Measurements from ENCODE around the gene RNU6-7.

RNU6-7 gene

DNA sequence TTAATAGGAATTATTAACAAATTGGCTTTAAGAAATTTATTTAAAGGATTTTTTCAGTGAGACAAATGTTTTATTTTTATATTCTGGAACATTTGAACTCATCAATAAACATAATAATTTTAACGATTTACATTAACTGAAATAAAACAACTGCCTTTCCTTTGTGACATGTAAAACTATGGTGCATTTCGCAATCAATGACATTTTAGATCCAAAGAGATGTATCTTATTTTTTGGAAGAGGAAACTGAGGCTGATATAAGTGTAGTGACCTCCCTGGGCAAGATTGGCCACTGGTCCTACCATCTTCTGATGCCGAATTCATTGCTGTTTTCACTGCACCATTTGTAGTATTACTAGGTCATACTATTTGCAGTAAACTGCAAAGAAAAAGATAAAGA, 3.7 kb downstream of the RNU6-7 start:
- no peak for DNase-seq (ENCODE audit: low read depth in 2 of 2)

DNA sequence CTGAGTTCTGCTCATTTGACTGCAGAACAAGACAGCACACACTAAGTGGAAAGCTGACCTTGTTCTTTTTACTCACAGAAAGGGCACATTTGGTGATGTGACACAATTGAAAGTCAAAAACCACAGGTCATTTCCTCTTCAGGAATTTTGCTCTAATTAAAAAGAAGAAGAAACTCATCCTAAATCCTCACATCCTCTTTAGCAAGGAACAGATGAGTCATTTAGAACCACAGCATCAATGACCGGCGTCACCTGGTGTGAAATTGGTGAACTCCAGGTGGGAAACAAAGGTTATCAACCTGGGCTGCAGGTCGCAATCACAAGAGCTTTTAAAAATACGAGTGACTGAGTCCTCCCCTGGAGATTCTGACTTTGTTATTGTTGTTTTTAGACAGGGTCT, 4.1 kb downstream of the RNU6-7 start:
- DNase-seq (ENCODE audit: low read depth in 2 of 2), result no peak

DNA sequence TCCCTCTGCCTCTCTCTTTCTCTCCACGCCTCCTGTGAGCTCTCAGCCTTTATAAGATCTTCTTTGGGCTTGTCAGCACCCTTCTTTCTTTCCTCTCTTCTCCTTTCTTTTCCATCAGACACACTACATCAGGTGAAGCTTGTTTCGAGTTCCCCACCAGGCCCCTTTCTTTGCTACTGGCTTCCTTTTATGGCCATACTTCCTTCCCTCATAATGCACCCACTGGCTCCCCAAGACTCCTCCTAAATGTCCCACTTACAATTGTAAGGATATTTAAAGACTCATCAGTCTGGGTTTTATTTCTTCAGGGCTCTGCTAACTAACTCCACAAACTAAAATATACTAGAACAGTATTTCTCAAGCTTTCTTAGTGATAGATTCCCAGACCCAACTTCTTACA, 4.7 kb downstream of the RNU6-7 start:
- no peak for DNase-seq (ENCODE audit: low read depth in 2 of 2)

DNA sequence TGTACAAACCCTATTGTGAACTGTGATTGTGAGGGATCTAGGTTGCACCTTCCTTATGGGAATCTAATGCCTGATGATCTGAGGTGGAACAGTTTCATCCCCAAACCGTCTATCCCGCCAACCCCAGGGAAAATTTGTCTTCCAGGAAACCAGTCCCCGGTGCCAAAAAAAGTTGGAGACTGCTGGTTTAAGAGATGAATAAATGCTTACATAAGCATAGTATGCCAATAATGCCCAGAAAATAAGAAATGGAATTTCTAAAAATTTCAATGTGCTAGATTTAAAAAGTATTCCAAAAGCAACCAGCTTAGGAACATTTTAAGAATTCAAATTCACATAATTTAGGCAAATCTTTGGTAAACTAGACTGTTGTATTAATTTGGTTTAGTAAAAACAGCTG, 6.6 kb downstream of the RNU6-7 start:
- no peak for DNase-seq (ENCODE audit: low read depth in 2 of 2)

- no peak for DNase-seq (ENCODE audit: low read depth in 2 of 2)
Observed at GRCh38 chr14:32209471-32209870, 7.6 kb downstream of the RNU6-7 start.

GRCh38 chr14:32211068-32211404, 9.2 kb downstream of the RNU6-7 start:
- no peak for DNase-seq (ENCODE audit: low read depth in 2 of 2)

- DNase-seq (ENCODE audit: low read depth in 2 of 2), result no peak
Observed at GRCh38 chr14:32212833-32213232, 11.0 kb downstream of the RNU6-7 start.

DNA sequence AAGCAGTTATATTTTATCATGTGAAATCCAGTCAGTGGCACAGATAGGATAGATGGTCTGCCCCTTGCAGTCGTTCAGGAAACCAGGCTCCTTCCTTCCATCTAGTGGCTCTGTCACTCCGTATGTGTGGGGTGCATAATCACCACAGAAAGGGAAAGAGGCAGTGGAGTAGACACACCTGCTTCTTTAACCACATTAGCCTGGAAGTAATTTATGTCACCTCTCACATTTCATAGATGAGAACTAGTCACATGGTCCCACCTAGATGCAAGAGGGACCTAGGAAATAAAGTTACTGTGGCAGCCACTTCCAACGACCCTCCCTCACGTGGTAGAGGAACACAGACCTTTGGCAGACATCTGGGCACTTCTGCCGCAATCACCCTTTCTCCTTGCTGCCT, 15.5 kb downstream of the RNU6-7 start:
- DNase-seq (ENCODE audit: low read depth in 2 of 2), result no peak

GRCh38 chr14:32224737-32225377, 23.0 kb downstream of the RNU6-7 start:
- no peak for DNase-seq (ENCODE audit: low read depth in 2 of 2)

GRCh38 chr14:32225378-32225920, 23.6 kb downstream of the RNU6-7 start:
- no peak for DNase-seq (ENCODE audit: low read depth in 2 of 2)

GRCh38 chr14:32226056-32226455, 24.2 kb downstream of the RNU6-7 start:
- DNase-seq (ENCODE audit: low read depth in 2 of 2), result no peak

DNA sequence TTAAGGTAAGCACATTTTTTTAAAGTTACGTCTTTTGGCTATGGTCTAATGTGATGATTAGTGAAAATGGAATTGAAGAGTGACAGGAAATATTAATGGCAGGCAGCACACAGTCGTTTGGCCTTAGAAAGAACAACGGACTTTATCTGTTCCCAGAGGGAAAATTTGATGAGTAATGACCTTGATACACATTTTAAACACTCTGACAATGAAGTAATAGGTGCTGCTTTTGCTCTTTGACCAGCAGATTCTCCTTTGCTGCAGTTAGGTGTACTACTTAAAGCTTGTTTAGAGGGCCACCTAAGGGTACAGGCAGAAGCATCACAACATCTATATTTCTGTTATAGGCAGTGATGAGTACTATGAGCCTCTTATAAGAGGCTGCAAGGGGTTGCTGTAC, 28.3 kb downstream of the RNU6-7 start:
- DNase-seq (ENCODE audit: low read depth in 2 of 2), result no peak

GRCh38 chr14:32230695-32231280, 28.9 kb downstream of the RNU6-7 start:
- DNase-seq (ENCODE audit: low read depth in 2 of 2), result no peak

GRCh38 chr14:32232481-32232880, 30.6 kb downstream of the RNU6-7 start:
- no peak for DNase-seq (ENCODE audit: low read depth in 2 of 2)

- DNase-seq (ENCODE audit: low read depth in 2 of 2), result no peak
Observed at GRCh38 chr14:32233260-32233659, 31.4 kb downstream of the RNU6-7 start.

- no peak for DNase-seq (ENCODE audit: low read depth in 2 of 2)
Observed at GRCh38 chr14:32244404-32244803, 42.6 kb downstream of the RNU6-7 start.

DNA sequence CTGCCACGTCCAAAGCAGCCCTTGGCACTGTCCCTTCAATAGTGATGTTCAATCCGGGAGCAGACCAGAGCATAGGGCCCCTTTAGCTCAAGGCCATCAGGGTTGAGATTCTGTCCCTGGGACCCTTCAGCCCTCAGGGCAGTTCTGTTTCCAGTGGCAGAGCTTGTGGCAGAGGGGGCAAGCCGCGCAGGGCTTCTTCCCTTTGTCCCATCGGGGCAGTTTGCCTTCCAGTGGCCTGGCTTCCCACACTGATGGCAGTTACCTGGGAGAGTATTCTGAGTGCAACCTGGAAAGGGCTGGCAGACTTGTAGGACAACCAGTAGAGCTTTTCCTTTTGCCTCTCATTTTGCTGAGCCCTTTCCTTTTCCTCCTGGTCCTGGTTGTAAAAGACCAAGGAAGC, 44.9 kb downstream of the RNU6-7 start:
- DNase-seq (ENCODE audit: low read depth in 2 of 2), result no peak

- no peak for DNase-seq (ENCODE audit: low read depth in 2 of 2)
Observed at GRCh38 chr14:32249371-32249770, 47.5 kb downstream of the RNU6-7 start.

- DNase-seq (ENCODE audit: low read depth in 2 of 2), result no peak
Observed at GRCh38 chr14:32249780-32250179, 47.9 kb downstream of the RNU6-7 start.

GRCh38 chr14:32250681-32251080, 48.8 kb downstream of the RNU6-7 start:
- no peak for DNase-seq (ENCODE audit: low read depth in 2 of 2)

DNA sequence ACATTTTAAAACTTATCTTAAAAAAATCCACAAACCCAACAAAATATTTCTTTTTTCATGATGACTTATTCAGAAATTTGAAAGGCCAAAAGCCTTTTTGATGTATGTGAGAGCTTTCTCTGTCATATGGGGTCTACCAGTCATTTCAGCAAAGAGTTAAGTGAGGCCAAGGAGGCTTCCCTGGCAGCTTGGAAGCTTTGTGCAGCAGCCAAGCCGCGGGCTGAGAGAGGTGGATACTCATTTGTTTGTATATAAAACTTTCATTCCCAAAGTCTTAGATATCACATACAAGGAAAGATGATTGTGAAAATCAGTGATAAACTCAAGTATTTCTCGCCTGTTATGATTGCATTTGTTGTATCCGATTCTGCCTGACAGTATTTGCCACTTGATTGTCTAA, 49.7 kb downstream of the RNU6-7 start:
- DNase-seq (ENCODE audit: low read depth in 2 of 2), result no peak
